ENCODE data around the gene ZNF506. TPM values are rescaled to one million over a fixed set of nuclear protein-coding genes. Genes with fewer than 3 reads are reported as not detected.

Gene ZNF506
- total and polyA plus RNA-seq, 2 donors (not counting 3 experiments of a cell fraction or from before 2014, with no cell fraction given), result 6.4 to 10.7 TPM

DNA sequence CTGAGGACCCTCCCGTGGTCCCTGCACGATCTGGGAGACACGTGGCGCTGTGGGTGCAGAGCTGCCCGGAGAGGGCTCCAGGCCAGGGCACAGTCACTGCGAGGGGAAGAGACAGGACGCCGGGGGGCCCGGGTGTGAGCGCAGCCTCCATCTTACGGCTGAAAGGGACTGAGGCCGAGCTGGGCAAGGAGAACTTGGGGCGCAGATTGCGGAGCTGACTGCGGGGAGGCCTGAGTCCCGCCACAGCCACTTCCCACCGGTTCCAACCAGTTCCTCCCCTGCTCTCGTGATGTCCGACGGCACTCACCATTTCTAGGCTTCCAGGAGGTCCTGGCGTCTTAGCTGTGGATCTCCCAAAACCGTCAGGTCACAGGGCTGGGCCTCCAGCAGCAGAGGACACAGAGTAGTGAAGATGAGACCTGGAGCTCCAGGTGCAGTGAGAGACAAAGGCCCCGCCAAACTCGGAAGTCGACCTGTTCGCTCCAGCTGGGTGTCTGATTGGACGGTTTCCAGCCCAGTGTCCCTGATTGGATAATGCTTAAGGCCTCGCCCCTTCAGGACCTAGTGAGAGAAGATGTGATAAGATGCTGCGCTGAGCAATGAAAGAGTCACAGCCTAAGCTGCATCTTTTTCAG, 39.3 kb upstream of the ZNF506 start:
- no peak overlapping the region for H3K4me3 ChIP-seq (replicated peaks in 1 of 3; ENCODE audit: insufficient read depth in 1 of 3, low read depth in 1 of 3, low read length in 3 of 3)
- POLR2A ChIA-PET, result interaction anchor here (0.6 kb wide), 1 partner anchor 119 kb away, joined by 4 read pairs; no protein-coding TSS in a partner anchor
- no peak overlapping the region for H3K4me2 ChIP-seq (ENCODE audit: insufficient read depth, low read length)
- BruUV-seq (replicated peaks), result no TSS peak
- H3K9ac ChIP-seq (replicated peaks; ENCODE audit: extremely low read depth, insufficient read depth, low read length), result no peak overlapping the region
- no peaks in the 10 kb centered on the region for H3K4me1 ChIP-seq (ENCODE audit: control insufficient read depth, extremely low read depth, insufficient read depth, low read length)
- no peaks in the 10 kb centered on the region for H4K20me1 ChIP-seq (replicated peaks; ENCODE audit: control insufficient read depth, extremely low read depth, insufficient read depth, low read length)
- H3K36me3 ChIP-seq (ENCODE audit: control insufficient read depth in 2 of 2, extremely low read depth in 1 of 2, insufficient read depth in 2 of 2, low read length in 2 of 2), result no peaks in the 10 kb centered on the region
- no peaks in the 10 kb centered on the region for H3K79me2 ChIP-seq (ENCODE audit: control insufficient read depth, insufficient read depth, low read length)
- FAIRE-seq, result no peak
- no peak overlapping the region for H3K27ac ChIP-seq (ENCODE audit: insufficient read depth, low read depth, low read length)
- DNase-seq (ENCODE audit: low read depth, low spot score), result no peak
- H3K9me1 ChIP-seq (replicated peaks; ENCODE audit: control insufficient read depth, extremely low read depth, insufficient read depth, low read length), result no peaks in the 10 kb centered on the region
- peaks cover 2% of the 10 kb centered on the region for H3K9me3 ChIP-seq (replicated peaks; ENCODE audit: control insufficient read depth, insufficient read depth, low read length)
- H3K27me3 ChIP-seq (ENCODE audit: control insufficient read depth in 2 of 2, insufficient read depth in 2 of 2, low read length in 2 of 2), result no peaks in the 10 kb centered on the region
- CTCF ChIA-PET, result no interaction called here
- TF ChIP-seq GATA2 (IDR thresholded peaks at IDR 0.05; ENCODE audit: insufficient read depth, insufficient read length, low read depth, low read length), result no peak
- TF ChIP-seq POLR2A (IDR thresholded peaks at IDR 0.05; ENCODE audit: low read depth, low read length), result no peak
- no peak for TF ChIP-seq POLR2AphosphoS5 (IDR thresholded peaks at IDR 0.05; ENCODE audit: insufficient read depth, low read depth, low read length)
- no peak for TF ChIP-seq FOS (IDR thresholded peaks at IDR 0.05; ENCODE audit: borderline replicate concordance, insufficient read depth, low read length)
- no peak for TF ChIP-seq EZH2 (IDR thresholded peaks at IDR 0.05; ENCODE audit: borderline replicate concordance, low read depth, low read length, severe bottlenecking)
- no peak for TF ChIP-seq MYC (IDR thresholded peaks at IDR 0.05; ENCODE audit: low read depth, low read length)
- TF ChIP-seq, protein P1, sequence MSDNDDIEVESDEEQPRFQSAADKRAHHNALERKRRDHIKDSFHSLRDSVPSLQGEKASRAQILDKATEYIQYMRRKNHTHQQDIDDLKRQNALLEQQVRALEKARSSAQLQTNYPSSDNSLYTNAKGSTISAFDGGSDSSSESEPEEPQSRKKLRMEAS (IDR thresholded peaks at IDR 0.05; ENCODE audit: insufficient read depth, insufficient read length), result no peak
- no peak for TF ChIP-seq JUN (IDR thresholded peaks at IDR 0.05; ENCODE audit: borderline replicate concordance, insufficient read depth, insufficient read length, low read depth)
- TF ChIP-seq, protein P2, sequence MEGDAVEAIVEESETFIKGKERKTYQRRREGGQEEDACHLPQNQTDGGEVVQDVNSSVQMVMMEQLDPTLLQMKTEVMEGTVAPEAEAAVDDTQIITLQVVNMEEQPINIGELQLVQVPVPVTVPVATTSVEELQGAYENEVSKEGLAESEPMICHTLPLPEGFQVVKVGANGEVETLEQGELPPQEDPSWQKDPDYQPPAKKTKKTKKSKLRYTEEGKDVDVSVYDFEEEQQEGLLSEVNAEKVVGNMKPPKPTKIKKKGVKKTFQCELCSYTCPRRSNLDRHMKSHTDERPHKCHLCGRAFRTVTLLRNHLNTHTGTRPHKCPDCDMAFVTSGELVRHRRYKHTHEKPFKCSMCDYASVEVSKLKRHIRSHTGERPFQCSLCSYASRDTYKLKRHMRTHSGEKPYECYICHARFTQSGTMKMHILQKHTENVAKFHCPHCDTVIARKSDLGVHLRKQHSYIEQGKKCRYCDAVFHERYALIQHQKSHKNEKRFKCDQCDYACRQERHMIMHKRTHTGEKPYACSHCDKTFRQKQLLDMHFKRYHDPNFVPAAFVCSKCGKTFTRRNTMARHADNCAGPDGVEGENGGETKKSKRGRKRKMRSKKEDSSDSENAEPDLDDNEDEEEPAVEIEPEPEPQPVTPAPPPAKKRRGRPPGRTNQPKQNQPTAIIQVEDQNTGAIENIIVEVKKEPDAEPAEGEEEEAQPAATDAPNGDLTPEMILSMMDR (IDR thresholded peaks at IDR 0.05; ENCODE audit: extremely low read depth in 1 of 2, insufficient read depth in 1 of 2, low read depth in 1 of 2, low read length in 2 of 2), result no peak
- dilution Hi-C loops (cut with MboI; ENCODE audit: extremely low pct_ligation_motif_present, low sequenced_read_pairs), result no loop called here
- intact Hi-C loops (cut with micrococcal nuclease), result no loop called here
- no peak overlapping the region for H2AFZ ChIP-seq (ENCODE audit: low read depth, low read length)

Measured in endothelial cell of umbilical vein (primary cell).